PFSK-1 (cell line): ENCODE data around the gene GABBR2.

Source experiments
- FOXP2 ChIP-seq: optimal IDR thresholded peaks from 2 replicates; pipeline ENCODE3; 2011; ENCODE audit warnings: borderline replicate concordance, control low read depth, inconsistent platforms; ENCODE audit not compliant: insufficient read depth; ENCODE audit errors: extremely low read length, extremely low read depth
- POLR2AphosphoS5 ChIP-seq: IDR thresholded peaks from 2 replicates; pipeline ENCODE4 v1.6.1; 2012; ENCODE audit warnings: low read depth, mild to moderate bottlenecking, control low read depth, low read length, moderate library complexity
- SIN3A ChIP-seq: IDR thresholded peaks from 2 replicates; pipeline ENCODE4 v1.6.1; 2012; ENCODE audit warnings: mild to moderate bottlenecking, low read length, moderate library complexity, borderline replicate concordance; ENCODE audit not compliant: insufficient read depth
- TF ChIP-seq, protein P1 (sequence below), 2 experiments: IDR thresholded peaks; 2 replicates each; pipeline versions ENCODE4 v1.6.1 to v1.8.0; 2011 to 2012; ENCODE audit warnings: low read depth in 2 of 2, low read length in 2 of 2, control low read depth in 1 of 2, inconsistent platforms in 1 of 2, mild to moderate bottlenecking in 1 of 2, moderate library complexity in 1 of 2; ENCODE audit not compliant: insufficient read depth in 1 of 2

DNA sequence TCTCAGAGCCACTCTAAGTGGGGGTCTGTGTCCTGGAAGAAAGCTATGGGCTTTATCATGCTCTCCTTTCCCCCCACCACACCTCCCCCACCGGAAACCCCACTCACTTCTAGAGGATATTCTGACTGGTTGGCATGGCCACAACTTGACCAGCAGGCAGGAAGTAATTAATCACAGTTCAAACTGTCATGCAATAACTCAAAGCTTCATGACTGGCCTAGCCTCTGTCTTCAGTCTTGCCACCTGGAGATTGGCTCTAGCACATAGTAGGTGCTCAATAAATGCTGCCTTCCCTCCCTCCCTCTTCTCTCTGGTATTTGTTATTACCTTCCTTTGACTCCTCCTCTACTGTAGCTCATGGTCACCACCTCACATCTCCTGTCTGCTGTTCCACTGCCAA, 124.7 kb downstream of the GABBR2 start:
- TF ChIP-seq, protein P1, sequence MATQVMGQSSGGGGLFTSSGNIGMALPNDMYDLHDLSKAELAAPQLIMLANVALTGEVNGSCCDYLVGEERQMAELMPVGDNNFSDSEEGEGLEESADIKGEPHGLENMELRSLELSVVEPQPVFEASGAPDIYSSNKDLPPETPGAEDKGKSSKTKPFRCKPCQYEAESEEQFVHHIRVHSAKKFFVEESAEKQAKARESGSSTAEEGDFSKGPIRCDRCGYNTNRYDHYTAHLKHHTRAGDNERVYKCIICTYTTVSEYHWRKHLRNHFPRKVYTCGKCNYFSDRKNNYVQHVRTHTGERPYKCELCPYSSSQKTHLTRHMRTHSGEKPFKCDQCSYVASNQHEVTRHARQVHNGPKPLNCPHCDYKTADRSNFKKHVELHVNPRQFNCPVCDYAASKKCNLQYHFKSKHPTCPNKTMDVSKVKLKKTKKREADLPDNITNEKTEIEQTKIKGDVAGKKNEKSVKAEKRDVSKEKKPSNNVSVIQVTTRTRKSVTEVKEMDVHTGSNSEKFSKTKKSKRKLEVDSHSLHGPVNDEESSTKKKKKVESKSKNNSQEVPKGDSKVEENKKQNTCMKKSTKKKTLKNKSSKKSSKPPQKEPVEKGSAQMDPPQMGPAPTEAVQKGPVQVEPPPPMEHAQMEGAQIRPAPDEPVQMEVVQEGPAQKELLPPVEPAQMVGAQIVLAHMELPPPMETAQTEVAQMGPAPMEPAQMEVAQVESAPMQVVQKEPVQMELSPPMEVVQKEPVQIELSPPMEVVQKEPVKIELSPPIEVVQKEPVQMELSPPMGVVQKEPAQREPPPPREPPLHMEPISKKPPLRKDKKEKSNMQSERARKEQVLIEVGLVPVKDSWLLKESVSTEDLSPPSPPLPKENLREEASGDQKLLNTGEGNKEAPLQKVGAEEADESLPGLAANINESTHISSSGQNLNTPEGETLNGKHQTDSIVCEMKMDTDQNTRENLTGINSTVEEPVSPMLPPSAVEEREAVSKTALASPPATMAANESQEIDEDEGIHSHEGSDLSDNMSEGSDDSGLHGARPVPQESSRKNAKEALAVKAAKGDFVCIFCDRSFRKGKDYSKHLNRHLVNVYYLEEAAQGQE (IDR thresholded peaks at IDR 0.05; ENCODE audit: insufficient read depth in 1 of 2, low read depth in 2 of 2, low read length in 2 of 2): no peak
- no peak for TF ChIP-seq POLR2AphosphoS5
- no peak for TF ChIP-seq SIN3A
- TF ChIP-seq FOXP2: no peak
